ENCODE measurements around the gene GPATCH8.
"Not testable (repeated sequence)": the region's sequence is repeated elsewhere in the genome, so short reads cannot be mapped to it uniquely, and the experiment has no call there.

GPATCH8 gene

GRCh38 chr17:44527102-44527501 is 23.9 kb upstream of the GPATCH8 start:
- DNase-seq, result no peak

- no peak for DNase-seq
These were observed 20.4 kb upstream of the GPATCH8 start for GRCh38 chr17:44523672-44523972.

- no peak for DNase-seq
These were observed 19.9 kb upstream of the GPATCH8 start for GRCh38 chr17:44522883-44523671.

- DNase-seq, result no peak
These were observed 14.8 kb upstream of the GPATCH8 start for GRCh38 chr17:44518032-44518431.

- DNase-seq, result peak; percentile 55
These were observed 8.3 kb upstream of the GPATCH8 start for GRCh38 chr17:44511241-44512134.

- not testable (repeated sequence) for DNase-seq
These were observed 3.9 kb upstream of the GPATCH8 start for GRCh38 chr17:44506939-44507604.

GRCh38 chr17:44502598-44503146 is 534 bp downstream of the GPATCH8 start:
- no peak for DNase-seq

DNA sequence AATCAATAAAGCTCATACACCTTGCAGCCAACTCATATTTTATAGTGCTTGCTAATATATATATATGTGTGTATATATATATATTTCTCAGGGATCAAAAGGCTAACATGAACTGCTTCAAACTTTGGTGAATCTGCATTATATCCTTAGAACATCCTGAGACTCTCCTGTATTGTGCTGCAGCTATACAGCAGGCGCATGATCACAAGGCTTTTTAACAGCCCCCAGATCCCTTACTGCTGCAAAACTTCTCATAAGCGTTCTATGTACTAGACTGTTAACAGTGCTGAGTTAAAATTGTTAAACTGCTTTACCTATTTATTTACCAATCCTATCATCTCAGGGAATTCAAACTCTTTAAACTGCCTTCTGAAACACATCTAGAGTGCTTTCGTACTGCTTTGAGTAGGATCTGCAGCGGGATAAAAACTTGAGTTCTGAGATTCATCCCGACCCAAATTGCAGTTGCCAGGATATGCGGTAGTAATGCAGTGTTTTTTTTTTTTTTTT is 1.3 kb downstream of the GPATCH8 start:
- no peak for DNase-seq

- no peak for DNase-seq
These were observed 3.5 kb downstream of the GPATCH8 start for GRCh38 chr17:44499722-44500121.

DNA sequence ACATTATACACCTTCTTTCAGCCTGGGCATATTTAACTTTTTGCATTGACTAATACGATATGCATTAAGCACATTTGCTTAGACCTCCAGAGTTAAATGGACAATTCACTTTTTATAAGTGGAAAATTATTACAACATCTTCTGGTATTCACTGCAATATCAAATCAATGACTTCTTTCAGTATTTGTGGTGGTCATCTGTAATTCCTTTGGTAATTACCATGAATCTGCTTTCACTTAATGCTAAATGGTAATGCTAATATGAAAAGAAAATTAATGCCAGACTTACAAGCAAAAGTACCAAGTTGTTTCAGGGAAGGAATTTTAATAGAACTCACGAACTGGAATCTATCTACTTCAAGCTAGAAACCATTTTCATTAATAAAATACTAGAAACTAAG is 6.4 kb downstream of the GPATCH8 start:
- no peak for DNase-seq

GRCh38 chr17:44493339-44493738 is 9.9 kb downstream of the GPATCH8 start:
- no peak for DNase-seq

DNA sequence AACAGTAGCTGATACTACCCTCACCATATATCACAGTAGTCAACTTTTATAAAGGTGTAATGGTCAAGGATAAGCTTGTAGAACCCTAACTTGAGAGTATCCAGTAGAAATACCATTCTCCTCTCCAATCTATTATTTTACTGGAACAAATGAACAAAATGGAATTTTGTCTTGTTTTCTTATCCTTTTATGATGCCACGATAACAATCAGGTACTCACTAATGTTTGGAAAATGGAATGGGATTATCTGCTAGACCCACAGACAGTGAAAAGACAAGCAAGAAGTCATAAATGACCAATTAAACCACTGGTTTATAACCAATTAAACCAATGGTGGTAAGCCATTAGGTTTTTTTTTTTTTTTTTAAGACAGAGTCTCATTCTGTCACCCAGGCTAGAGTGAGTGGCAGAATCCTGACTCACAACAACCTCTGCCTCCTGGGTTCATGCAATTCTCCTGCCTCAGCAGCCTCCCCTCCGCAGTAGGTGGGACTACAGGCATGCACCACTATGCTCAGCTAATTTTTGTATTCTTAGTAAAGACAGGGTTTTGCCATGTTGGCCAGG is 10.4 kb downstream of the GPATCH8 start:
- no peak for DNase-seq

DNA sequence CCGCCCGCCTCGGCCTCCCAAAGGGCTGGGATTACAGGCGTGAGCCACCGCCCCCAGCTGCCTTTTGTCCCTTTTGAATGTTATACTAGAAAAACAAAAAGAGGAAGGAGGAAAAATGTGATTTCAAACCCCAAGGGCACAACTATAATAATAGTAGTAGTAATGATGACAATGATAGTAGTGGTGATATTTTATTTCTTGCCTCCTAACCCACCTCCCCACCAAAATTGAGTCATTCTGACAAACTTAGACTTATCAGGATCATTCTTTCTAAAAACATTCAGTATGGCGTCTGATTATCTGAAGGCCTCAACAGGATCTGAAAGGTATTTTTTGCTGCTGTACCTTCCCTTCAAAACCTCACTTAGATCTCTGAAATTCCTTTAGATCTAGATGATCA is 13.6 kb downstream of the GPATCH8 start:
- DNase-seq, result no peak

DNA sequence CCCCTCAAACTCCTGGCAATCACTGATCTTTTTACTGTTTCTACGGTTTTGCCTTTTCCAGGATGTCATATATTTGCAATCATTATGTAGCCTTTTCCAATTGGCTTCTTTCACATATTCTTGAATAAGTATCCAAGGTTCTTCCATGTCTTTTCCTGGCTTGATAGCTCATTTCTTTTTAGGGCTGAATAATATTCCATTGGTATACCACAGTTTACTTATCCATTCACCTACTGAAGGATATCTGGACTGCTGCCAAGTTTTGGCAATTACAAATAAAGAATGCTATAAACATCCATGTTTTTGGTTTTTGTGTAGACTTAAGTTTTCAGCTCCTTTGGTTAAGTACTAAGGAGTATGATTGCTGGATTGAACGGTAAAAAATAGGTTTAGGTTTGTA is 16.0 kb downstream of the GPATCH8 start:
- DNase-seq, result no peak

DNA sequence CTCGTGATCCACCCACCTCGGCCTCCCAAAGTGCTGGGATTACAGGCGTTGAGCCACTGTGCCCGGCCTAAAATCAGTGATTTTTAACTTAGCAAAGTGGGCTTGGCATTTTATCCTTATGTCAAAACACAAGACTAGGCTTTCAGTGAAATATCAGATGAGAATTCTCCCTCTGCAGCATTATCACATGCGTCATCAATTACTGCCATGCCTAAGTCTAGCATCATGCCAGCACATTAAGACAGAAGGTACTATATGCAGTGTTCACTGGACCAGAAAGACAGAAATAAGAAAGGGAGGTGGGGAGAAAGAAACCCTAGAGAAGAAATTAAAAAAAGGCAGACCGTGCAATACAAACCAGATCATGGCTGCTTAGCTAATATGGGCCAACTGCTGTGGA is 29.8 kb downstream of the GPATCH8 start:
- DNase-seq, result no peak

DNA sequence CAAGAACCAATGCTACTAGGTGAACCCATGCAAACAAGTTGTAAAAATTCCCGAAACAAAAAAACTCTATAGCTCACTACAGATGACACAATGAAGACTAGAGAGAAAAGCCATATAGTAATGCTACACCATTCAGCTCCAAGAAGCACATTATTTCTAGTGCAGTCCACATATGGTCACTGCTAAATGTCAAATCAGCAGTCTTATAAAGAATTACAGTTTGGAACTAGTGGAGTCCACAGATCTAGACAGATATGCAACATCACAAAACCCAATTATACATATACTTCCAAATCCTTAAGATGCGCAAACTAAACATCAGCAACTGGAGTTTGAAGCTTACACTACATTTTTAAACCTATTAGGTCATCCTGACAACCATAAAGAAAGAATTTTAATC is 33.5 kb downstream of the GPATCH8 start:
- DNase-seq, result no peak

- no peak for DNase-seq
These were observed 36.1 kb downstream of the GPATCH8 start for GRCh38 chr17:44467108-44467507.

- DNase-seq, result no peak
These were observed 36.9 kb downstream of the GPATCH8 start for GRCh38 chr17:44466339-44466738.

DNA sequence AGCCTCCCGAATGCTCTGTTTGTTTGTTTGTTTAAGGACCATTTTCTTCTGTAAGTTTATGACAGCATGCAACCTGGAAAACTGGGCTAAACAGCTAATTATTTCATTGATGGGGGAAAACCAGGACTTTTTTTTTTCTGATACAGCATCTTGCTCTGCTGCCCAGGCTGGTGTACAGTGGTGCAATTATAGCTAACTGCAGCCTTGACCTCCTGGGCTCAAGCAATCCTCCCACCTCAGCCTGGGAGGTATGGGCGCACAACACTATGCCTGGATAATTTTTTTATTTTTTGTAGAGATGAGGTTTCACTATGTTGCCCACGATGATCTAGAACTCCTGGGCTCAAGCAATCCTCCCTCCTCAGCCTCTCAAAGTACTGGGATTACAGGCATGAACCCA is 37.3 kb downstream of the GPATCH8 start:
- no peak for DNase-seq

- no peak for DNase-seq
These were observed 37.9 kb downstream of the GPATCH8 start for GRCh38 chr17:44465276-44465675.

DNA sequence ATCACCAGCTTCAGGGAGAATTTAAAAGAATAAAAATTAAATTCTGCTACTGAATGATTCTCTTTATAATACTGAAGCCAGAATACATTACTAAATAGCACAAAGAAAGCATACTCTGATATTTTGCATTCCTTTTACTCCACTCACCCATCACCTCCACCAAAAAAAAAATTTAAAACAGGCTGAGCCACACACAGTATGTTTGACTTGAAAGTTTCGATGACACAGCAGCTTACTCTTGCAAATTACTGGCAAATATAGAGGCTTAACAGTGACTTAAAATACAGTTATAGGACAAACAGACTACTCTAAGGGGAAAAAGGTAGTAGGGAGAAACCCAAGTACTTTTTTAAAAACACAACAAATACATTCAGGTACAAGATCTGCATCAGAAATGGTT is 39.2 kb downstream of the GPATCH8 start:
- DNase-seq, result no peak

DNA sequence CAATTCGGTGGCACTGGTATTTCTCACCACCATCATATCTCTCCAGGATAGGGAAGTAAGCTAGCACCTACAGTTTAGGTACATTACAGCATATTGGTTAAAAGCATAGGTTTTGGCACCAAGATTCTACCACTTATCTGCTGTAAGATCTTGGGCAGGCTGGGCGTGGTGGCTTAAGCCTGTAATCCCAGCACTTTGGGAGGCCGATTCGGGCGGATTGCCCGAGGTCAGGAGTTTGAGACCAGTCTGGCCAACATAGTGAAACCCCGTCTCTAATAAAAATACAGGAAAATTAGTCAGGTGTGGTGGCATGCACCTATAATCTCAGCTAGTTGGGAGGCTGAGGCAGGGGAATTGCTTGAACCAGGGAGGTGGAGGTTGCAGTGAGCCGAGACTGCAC is 51.4 kb downstream of the GPATCH8 start:
- DNase-seq, result no peak
